ENCODE measurements around the gene TMEM126A. TPM values are rescaled to one million over a fixed set of nuclear protein-coding genes. Genes with fewer than 3 reads are reported as not detected.
A peak's percentile ranks its signal among the peaks of the same experiment; 100 is the strongest.

Gene TMEM126A
- total and polyA plus RNA-seq, 2 of the 13 experiments (the other 11 are each of a cell fraction or from before 2014, with no cell fraction given), result 59.5 to 66.9 TPM

DNA sequence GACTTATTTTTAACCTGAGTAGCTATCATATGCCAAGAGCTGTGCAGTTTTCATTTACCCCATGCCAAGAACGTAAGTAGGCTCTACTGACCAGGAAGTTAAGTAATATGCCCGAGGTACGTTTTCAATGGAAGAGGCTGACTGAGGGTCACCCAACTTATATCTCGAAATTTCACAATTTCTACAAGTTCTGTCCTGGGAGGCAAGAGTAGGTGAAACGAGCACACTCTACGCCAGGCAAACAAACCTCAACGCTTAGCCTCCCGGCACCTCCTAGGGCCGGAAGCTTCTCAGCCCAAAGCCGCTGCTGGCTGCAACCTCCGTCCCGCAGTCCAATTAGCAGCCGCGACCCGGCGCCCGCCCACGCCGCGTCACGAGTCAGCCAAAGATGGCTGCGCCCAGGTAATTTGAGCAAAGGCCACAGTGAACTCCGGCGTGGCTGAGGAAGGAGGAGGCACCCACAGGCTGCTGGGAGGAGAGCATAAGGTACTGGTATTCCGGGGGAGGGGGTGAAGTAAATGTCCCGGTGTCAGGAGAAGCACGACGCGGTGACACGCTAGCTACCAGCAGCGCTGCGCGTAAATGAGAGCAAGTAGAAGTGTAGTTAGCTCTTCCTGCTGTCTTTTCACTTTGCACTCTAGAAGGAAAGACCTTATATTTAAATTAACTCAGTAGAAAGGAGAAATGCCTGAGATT is at the start of gene TMEM126A (continued):
- TF ChIP-seq ELF4 (CRISPR knock-in tag; IDR thresholded peaks at IDR 0.05; ENCODE audit: borderline replicate concordance), result peak; percentile 79; the same call in 1 of the 2 replicates
- TF ChIP-seq SMAD1 (CRISPR knock-in tag; IDR thresholded peaks at IDR 0.05; ENCODE audit: borderline replicate concordance, low read depth), result no peak
- peak; percentile 38; the same call in 1 of the 2 replicates for TF ChIP-seq ZNF441 (CRISPR knock-in tag; IDR thresholded peaks at IDR 0.05; ENCODE audit: borderline replicate concordance)
- peak; percentile 81; the same call in 1 of the 2 replicates for TF ChIP-seq ZC3H13 (CRISPR knock-in tag; IDR thresholded peaks at IDR 0.05)
- no peak for TF ChIP-seq ZNF510 (CRISPR knock-in tag; IDR thresholded peaks at IDR 0.05; ENCODE audit: low read depth)
- TF ChIP-seq ZNF598 (CRISPR knock-in tag; IDR thresholded peaks at IDR 0.05; ENCODE audit: borderline replicate concordance), result peak; percentile 37; the same call in 1 of the 2 replicates

DNA sequence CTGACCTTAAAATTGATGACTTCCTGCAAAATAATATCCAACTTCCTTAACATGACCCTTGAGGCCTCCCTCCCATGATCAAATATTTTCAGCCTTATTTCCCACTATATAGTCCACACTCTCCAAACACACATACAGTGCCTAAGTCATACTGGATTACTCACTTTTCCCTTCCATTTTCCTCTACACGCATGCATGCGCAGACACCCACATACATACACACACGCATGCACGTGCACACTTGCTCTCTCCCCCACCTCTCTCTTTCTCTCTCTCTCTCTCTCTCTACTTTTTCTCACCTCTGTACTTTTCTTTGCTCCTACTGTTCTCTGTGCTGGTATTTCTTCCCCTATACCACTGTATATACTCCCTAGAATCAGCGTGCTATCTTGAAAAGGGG is 48.7 kb upstream of the TMEM126A start:
- Histone ChIP-seq H2AFZ (ENCODE audit: low read length) (no peak overlapping the region), H3K27ac (ENCODE audit: extremely low read length, insufficient read depth, low read length) (no peak overlapping the region), H3K9ac (ENCODE audit: insufficient read depth, low read depth, low read length) (no peak overlapping the region), H3K4me3 (replicated peaks in 1 of 3; ENCODE audit: insufficient read depth in 1 of 3, low read depth in 2 of 3, low read length in 3 of 3) (no peak overlapping the region), H4K20me1 (ENCODE audit: insufficient read depth, low read length) (no peaks in the 10 kb centered on the region), H3K4me2 (ENCODE audit: low read depth, low read length) (no peak overlapping the region), H3K36me3 (replicated peaks in 1 of 2; ENCODE audit: control insufficient read depth in 1 of 2, insufficient read depth in 2 of 2, low read length in 2 of 2) (no peaks in the 10 kb centered on the region), H3K4me1 (ENCODE audit: insufficient read depth, low read length) (no peaks in the 10 kb centered on the region), H3K79me2 (ENCODE audit: insufficient read depth, low read length) (no peaks in the 10 kb centered on the region), H3K9me3 (ENCODE audit: low read length) (no peaks in the 10 kb centered on the region), H3K27me3 (ENCODE audit: control insufficient read depth in 1 of 2, insufficient read depth in 2 of 2, low read length in 2 of 2) (no peaks in the 10 kb centered on the region)
- ChIA-PET CTCF (ENCODE audit: low intra/inter-chr PET ratio, low total read pairs) (no interaction called here), POLR2A (interaction anchor here (0.9 kb wide), 1 partner anchor 29 kb away, joined by 3 read pairs; the partner anchor contains the start of gene TMEM126B)
- intact Hi-C loops (cut with micrococcal nuclease; ENCODE audit: unreplicated experiment) (loop anchor here (10.0 kb wide), 2 partner anchors 616 to 1214 kb away; no protein-coding TSS in a partner anchor), in situ Hi-C loops (cut with HindIII; ENCODE audit: extremely low pct_ligation_motif_present, low pct_unique_long_range_greater_than_20kb) (loop anchor here (10.0 to 25.0 kb wide), 2 partner anchors 226 to 812 kb away; no protein-coding TSS in a partner anchor)
- 47% methylated on average over 5 of the region's 5 CpGs for WGBS (ENCODE audit: low lambda C conversion rate)
- ATAC-seq, result no peak
- TF ChIP-seq, protein P1, sequence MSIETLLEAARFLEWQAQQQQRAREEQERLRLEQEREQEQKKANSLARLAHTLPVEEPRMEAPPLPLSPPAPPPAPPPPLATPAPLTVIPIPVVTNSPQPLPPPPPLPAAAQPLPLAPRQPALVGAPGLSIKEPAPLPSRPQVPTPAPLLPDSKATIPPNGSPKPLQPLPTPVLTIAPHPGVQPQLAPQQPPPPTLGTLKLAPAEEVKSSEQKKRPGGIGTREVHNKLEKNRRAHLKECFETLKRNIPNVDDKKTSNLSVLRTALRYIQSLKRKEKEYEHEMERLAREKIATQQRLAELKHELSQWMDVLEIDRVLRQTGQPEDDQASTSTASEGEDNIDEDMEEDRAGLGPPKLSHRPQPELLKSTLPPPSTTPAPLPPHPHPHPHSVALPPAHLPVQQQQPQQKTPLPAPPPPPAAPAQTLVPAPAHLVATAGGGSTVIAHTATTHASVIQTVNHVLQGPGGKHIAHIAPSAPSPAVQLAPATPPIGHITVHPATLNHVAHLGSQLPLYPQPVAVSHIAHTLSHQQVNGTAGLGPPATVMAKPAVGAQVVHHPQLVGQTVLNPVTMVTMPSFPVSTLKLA (IDR thresholded peaks at IDR 0.05), result peak; percentile 20; the same call in 1 of the 2 replicates
- no peak for TF ChIP-seq EHMT2 (IDR thresholded peaks at IDR 0.05; ENCODE audit: borderline replicate concordance, low read depth, low read length)
- no peak for FAIRE-seq
- no TSS peak for BruUV-seq (replicated peaks)
- no peak for DNase-seq (ENCODE audit: low spot score)

Measured in HepG2 (cell line).